SK-N-SH treated with all-trans-retinoic acid at 6 μM for 48 hours (cell line): ENCODE measurements around the gene MAP3K20.

Source experiments
- ATAC-seq: fragments of 200-7000 bp; cut with Tn5 transposase; 3 replicates; pipeline ENCODE4 v1.9.1; 2020; ENCODE audit warnings: mild to moderate bottlenecking, moderate library complexity
- ARNTL ChIP-seq: fragments of 450-650 bp; formaldehyde crosslinking; IDR thresholded peaks from 2 replicates; pipeline ENCODE4 v1.5.0; 2020; ENCODE audit warnings: low read depth, mild to moderate bottlenecking, moderate library complexity, borderline replicate concordance
- BACH2 ChIP-seq: fragments of 250-450 bp; sonication (Bioruptor Pico); IDR thresholded peaks from 2 replicates; pipeline ENCODE4 v1.9.0; 2021; ENCODE audit warnings: mild to moderate bottlenecking, borderline replicate concordance
- CREB5 ChIP-seq: fragments of 250-450 bp; sonication (Bioruptor Pico); IDR thresholded peaks from 2 replicates; pipeline ENCODE4 v1.5.1; 2020; ENCODE audit warnings: low read depth, mild to moderate bottlenecking, moderate library complexity
- CSDC2 ChIP-seq: fragments of 250-450 bp; sonication (Bioruptor Pico); IDR thresholded peaks from 2 replicates; pipeline ENCODE4 v1.5.0; 2020; ENCODE audit warnings: mild to moderate bottlenecking, moderate library complexity
- CSRNP3 ChIP-seq: fragments of 250-450 bp; sonication (Bioruptor Pico); IDR thresholded peaks from 2 replicates; pipeline ENCODE4 v1.5.1; 2021; ENCODE audit warnings: mild to moderate bottlenecking, moderate library complexity
- ESRRG ChIP-seq: fragments of 250-450 bp; sonication (Bioruptor Pico); IDR thresholded peaks from 2 replicates; pipeline ENCODE4 v1.6.1; 2021; ENCODE audit warnings: mild to moderate bottlenecking
- GLIS3 ChIP-seq: fragments of 250-450 bp; sonication (Bioruptor Pico); IDR thresholded peaks from 2 replicates; pipeline ENCODE4 v1.5.0; 2020; ENCODE audit warnings: mild to moderate bottlenecking, moderate library complexity
- ISL1 ChIP-seq: fragments of 250-450 bp; sonication (Bioruptor Pico); IDR thresholded peaks from 2 replicates; pipeline ENCODE4 v2.1.2; 2022; ENCODE audit warnings: mild to moderate bottlenecking, moderate library complexity
- OSR1 ChIP-seq: fragments of 250-450 bp; sonication (Bioruptor Pico); IDR thresholded peaks from 2 replicates; pipeline ENCODE4 v1.8.0; 2022; ENCODE audit warnings: moderate library complexity, mild to moderate bottlenecking, inconsistent platforms
- PATZ1 ChIP-seq: fragments of 250-450 bp; sonication (Bioruptor Pico); IDR thresholded peaks from 2 replicates; pipeline ENCODE4 v1.8.0; 2020; ENCODE audit warnings: mild to moderate bottlenecking, moderate library complexity, borderline replicate concordance
- POU6F1 ChIP-seq: fragments of 250-450 bp; sonication (Bioruptor Pico); IDR thresholded peaks from 2 replicates; pipeline ENCODE4 v1.8.0; 2021; ENCODE audit warnings: low read depth, mild to moderate bottlenecking, moderate library complexity, borderline replicate concordance
- PPARA ChIP-seq: fragments of 250-450 bp; sonication (Bioruptor Pico); IDR thresholded peaks from 2 replicates; pipeline ENCODE4 v1.5.0; 2020; ENCODE audit warnings: mild to moderate bottlenecking, borderline replicate concordance
- RARB ChIP-seq: fragments of 250-450 bp; sonication (Bioruptor Pico); IDR thresholded peaks from 2 replicates; pipeline ENCODE4 v1.8.0; 2021; ENCODE audit warnings: mild to moderate bottlenecking, moderate library complexity
- SNAI2 ChIP-seq: fragments of 250-450 bp; sonication (Bioruptor Pico); IDR thresholded peaks from 2 replicates; pipeline ENCODE4 v1.5.0; 2020; ENCODE audit warnings: mild to moderate bottlenecking, moderate library complexity
- TCF4 ChIP-seq: fragments of 250-450 bp; sonication (Bioruptor Pico); IDR thresholded peaks from 2 replicates; pipeline ENCODE4 v1.8.0; 2021; ENCODE audit warnings: mild to moderate bottlenecking, moderate library complexity, borderline replicate concordance
- TOX ChIP-seq: fragments of 250-450 bp; sonication (Bioruptor Pico); IDR thresholded peaks from 2 replicates; pipeline ENCODE4 v1.8.0; 2021; ENCODE audit warnings: mild to moderate bottlenecking, moderate library complexity, borderline replicate concordance
- ZC3H10 ChIP-seq: fragments of 250-450 bp; sonication (Bioruptor Pico); IDR thresholded peaks from 2 replicates; pipeline ENCODE4 v1.5.1; 2021; ENCODE audit warnings: mild to moderate bottlenecking, moderate library complexity
- ZFP3 ChIP-seq: fragments of 250-450 bp; sonication (Bioruptor Pico); IDR thresholded peaks from 2 replicates; pipeline ENCODE4 v1.5.0; 2020; ENCODE audit warnings: mild to moderate bottlenecking, moderate library complexity
- ZFP30 ChIP-seq: fragments of 450-650 bp; formaldehyde crosslinking; IDR thresholded peaks from 2 replicates; pipeline ENCODE4 v1.5.0; 2022; ENCODE audit warnings: mild to moderate bottlenecking, moderate library complexity
- ZNF565 ChIP-seq: fragments of 450-650 bp; formaldehyde crosslinking; conservative IDR thresholded peaks from 2 replicates; pipeline ENCODE4 v1.5.0; 2020; ENCODE audit warnings: low read depth, mild to moderate bottlenecking, moderate library complexity
- ZNF70 ChIP-seq: fragments of 450-650 bp; formaldehyde crosslinking; IDR thresholded peaks from 2 replicates; pipeline ENCODE4 v1.5.0; 2020; ENCODE audit warnings: mild to moderate bottlenecking, moderate library complexity
- ZNF8 ChIP-seq: fragments of 450-650 bp; formaldehyde crosslinking; IDR thresholded peaks from 2 replicates; pipeline ENCODE4 v1.5.0; 2020; ENCODE audit warnings: mild to moderate bottlenecking, moderate library complexity

MAP3K20 gene

GRCh38 chr2:173264603-173265366 is 189.1 kb downstream of the MAP3K20 start (continued):
- TF ChIP-seq TOX (no peak), ZNF70 (CRISPR knock-in tag) (no peak), ISL1 (CRISPR knock-in tag) (no peak), CSDC2 (no peak), ZC3H10 (CRISPR knock-in tag) (no peak), BACH2 (CRISPR knock-in tag) (no peak), PPARA (no peak)

- ATAC-seq: no peak
- no peak for TF ChIP-seq ZNF565 (CRISPR knock-in tag)
- TF ChIP-seq GLIS3 (CRISPR knock-in tag): no peak
- TF ChIP-seq TOX: no peak
- TF ChIP-seq SNAI2: no peak
- TF ChIP-seq ZC3H10 (CRISPR knock-in tag): no peak
- no peak for TF ChIP-seq OSR1 (CRISPR knock-in tag)
- TF ChIP-seq PATZ1 (CRISPR knock-in tag): no peak
- TF ChIP-seq TCF4 (CRISPR knock-in tag): no peak
- TF ChIP-seq ZFP30 (CRISPR knock-in tag): no peak
- TF ChIP-seq CREB5 (CRISPR knock-in tag): no peak
- no peak for TF ChIP-seq ZNF8 (CRISPR knock-in tag)
- TF ChIP-seq POU6F1: no peak
- no peak for TF ChIP-seq ESRRG (CRISPR knock-in tag)
- TF ChIP-seq ZFP3 (CRISPR knock-in tag): no peak
- TF ChIP-seq CSRNP3 (CRISPR knock-in tag): no peak
- no peak for TF ChIP-seq ZNF70 (CRISPR knock-in tag)
- no peak for TF ChIP-seq ARNTL (CRISPR knock-in tag)
- TF ChIP-seq CSDC2: no peak
- no peak for TF ChIP-seq PPARA
- TF ChIP-seq RARB: no peak
Observed at GRCh38 chr2:173271135-173271534, 195.5 kb downstream of the MAP3K20 start.

GRCh38 chr2:173271825-173272224 is 196.2 kb downstream of the MAP3K20 start:
- TF ChIP-seq ZNF70 (CRISPR knock-in tag) (no peak), SNAI2 (no peak), ZNF565 (CRISPR knock-in tag) (no peak), OSR1 (CRISPR knock-in tag) (no peak)
- no peak for ATAC-seq

GRCh38 chr2:173272849-173273248 is 197.2 kb downstream of the MAP3K20 start:
- no peak for ATAC-seq
- TF ChIP-seq ZNF565 (CRISPR knock-in tag) (no peak), SNAI2 (no peak), TOX (no peak), POU6F1 (no peak), CREB5 (CRISPR knock-in tag) (no peak), ISL1 (CRISPR knock-in tag) (no peak)
